GM21786 (cell line): Measurements from ENCODE around the gene RAB37.
A peak's percentile ranks its signal among the peaks of the same experiment; 100 is the strongest.

Experiments used
- ATAC-seq: cut with Tn5 transposase; IDR thresholded peaks from one replicate; pipeline ENCODE4 v1.9.1; 2021; ENCODE audit not compliant: unreplicated experiment

The RAB37 gene

DNA sequence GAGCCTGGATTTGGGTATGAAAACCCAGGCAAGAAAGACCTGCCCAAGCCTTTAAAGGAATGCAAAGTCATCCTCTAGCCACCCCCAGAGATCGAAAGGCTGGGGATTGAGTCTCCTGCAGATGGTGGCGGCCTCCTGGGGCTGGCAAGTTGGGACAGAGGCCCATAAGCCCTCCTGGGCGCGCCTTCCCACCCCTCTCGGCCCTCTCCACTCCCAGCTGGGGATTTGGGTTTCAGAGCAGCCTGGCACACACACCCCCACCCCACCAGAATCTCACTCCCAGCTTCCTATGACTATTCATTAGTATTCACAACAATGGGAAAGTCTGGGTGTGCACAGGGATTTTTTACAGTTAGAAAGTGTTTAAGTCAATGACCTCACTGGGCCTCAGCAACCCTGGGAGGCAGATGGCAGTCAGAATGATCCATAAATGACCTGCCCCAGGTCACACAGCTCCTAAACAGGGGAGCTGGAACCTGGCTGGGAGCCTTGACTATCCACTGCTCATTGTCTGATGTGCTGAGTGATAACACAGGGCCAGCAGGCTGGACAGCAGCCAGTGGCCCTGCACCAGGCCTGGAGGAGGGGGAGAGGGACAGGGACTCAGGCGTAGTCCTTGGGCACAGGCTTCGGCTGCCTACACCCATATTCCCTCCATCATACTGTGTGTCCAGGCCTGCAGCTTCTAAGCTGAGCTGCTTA lies 23.5 kb downstream of the RAB37 start:
- ATAC-seq, result no peak

GRCh38 chr17:74761419-74761818 lies 24.4 kb downstream of the RAB37 start:
- ATAC-seq, result no peak

DNA sequence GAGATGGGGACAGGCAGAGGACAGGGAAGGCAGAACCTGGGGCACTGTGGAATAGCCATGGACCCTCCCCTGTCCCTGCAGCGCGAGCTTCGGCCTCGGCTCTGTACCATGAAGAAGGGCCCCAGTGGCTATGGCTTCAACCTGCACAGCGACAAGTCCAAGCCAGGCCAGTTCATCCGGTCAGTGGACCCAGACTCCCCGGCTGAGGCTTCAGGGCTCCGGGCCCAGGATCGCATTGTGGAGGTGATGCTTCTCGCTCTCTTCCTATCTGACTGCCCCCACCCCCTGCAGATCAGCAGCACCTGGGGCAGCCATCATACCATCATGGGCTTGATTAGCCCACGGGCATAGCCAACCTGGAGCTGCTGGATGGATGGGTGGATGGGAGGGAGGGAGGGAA lies 24.9 kb downstream of the RAB37 start:
- no peak for ATAC-seq

GRCh38 chr17:74763565-74764387 lies 26.7 kb downstream of the RAB37 start:
- no peak for ATAC-seq

- ATAC-seq, result no peak
Measured at GRCh38 chr17:74764751-74765286, 27.8 kb downstream of the RAB37 start.

- no peak for ATAC-seq
Measured at GRCh38 chr17:74766413-74766812, 29.4 kb downstream of the RAB37 start.

GRCh38 chr17:74767111-74767516 lies 30.1 kb downstream of the RAB37 start:
- no peak for ATAC-seq

GRCh38 chr17:74768069-74768762 lies 31.2 kb downstream of the RAB37 start:
- ATAC-seq, result no peak

- no peak for ATAC-seq
Measured at GRCh38 chr17:74768763-74769114, 31.7 kb downstream of the RAB37 start.

DNA sequence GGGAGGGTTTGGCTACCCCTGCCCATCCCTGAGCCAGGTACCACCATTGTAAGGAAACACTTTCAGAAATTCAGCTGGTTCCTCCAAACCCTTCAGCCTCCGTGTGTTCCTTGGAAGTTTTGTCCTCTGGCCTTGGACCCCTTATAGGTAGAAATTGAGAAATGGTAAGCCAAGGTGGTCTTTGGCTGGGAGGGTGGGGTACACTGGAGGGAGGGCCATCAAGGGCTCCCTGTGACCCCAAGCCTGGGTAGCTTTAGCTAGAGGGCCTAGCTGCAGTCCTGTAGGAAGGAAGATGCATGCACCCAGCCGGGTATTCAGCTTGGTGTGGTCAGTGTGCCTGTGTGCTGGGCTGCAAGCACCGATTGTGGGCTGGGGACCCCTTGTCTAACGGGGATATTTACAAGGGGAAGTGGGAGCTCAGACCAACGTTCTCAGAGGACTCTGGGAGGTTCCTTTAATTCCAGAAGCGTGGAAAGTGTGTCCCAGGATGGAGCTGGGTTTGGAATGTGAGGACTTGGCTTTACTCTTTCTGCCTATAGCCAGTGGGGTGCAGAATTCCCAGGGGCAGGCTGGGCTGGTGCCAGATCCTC lies 32.3 kb downstream of the RAB37 start:
- no peak for ATAC-seq

GRCh38 chr17:74769856-74770497 lies 32.9 kb downstream of the RAB37 start:
- ATAC-seq, result no peak

DNA sequence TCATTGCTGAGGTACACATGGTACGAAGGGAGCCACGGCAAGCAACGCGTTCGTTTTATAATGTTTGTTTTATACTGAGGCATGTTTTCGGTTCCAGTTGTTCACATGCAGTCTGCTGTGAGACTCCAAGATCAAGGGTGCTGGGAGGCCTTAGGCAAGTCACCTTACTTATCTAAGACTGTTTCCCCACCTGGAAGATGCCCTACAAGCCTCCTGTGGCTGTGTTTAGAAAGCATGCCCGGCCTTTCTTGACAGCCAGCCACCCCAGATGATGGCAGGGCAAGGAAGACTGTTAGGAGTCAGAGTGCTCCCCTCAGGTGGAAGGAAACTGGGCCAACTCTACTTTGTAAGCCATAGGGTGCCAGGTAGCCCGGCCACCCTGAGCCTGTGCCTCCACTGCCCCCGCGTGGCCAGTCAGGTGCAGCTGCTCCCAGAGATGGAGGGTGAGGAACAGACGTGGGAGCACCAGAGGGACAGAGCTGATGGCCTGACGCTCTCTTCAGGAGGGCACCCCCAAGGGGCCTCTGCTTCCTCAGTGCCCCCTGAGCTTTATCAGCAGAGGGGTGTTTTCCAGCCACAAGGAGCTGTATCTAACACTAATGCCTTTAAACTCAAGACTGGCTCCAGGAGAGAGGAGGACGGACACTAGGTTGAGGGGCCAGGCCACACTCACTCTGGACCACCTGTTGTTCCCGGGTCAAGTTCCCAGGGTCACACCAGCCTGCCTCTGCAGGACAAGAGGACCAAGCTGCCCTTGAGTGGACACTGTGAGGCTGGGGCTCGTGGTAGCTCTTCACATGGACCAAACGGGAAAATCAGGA lies 33.7 kb downstream of the RAB37 start:
- ATAC-seq, result no peak

GRCh38 chr17:74771319-74771914 lies 34.4 kb downstream of the RAB37 start:
- no peak for ATAC-seq

GRCh38 chr17:74772053-74772452 lies 35.0 kb downstream of the RAB37 start:
- ATAC-seq, result no peak

GRCh38 chr17:74773414-74773813 lies 36.4 kb downstream of the RAB37 start:
- ATAC-seq, result no peak

DNA sequence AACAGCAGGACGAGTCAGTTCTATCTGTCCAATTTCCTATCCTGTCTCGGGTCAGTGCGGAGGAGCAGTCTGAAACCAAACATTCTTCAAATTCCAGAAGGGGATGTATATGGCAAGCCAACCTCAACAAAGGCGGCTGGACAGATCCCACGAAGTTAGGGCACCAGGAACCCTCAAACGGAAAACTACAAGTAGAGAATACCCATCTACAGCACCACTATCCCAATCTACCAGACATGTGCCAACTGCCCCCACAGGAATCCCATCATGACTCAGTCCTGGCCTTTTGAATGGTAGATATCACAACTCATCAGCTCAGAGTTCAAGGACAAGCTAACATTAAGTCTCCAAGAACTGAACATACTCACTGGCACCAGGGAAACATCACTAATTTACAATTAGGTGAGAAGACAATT lies 36.8 kb downstream of the RAB37 start:
- ATAC-seq, result no peak

DNA sequence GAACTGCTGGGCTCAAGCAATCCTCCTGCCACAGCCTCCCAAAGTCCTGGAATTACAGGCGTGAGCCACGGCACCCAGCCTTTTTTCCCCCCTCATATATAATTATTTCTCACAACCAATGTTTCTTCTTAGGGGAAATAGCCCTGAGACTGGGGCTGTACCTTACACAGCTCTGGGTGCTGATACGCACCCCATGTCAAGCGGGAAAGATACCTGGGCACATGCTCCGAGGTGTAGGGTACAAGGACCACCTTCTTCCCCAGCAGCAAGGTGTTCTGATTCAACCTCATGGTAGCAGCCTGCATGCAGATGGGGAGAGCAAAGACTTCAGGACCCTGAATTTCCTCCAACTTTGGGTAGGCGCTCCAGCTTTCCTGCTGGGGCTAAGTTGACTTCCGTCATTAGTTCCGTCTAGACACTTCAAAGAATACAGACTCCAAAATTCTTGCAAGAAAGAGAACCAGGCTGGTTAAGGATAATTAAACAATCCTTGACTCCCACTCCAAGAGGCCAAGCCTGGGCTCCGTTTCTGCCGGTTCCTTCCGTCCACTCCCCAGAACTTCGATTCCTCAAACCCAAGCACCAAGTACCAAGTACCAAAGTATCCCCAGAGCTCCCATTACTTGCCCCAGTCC lies 38.5 kb downstream of the RAB37 start:
- no peak for ATAC-seq

GRCh38 chr17:74776044-74776962 lies 39.2 kb downstream of the RAB37 start, which contains the start of gene NAT9:
Gene NAT9, minus strand, starts transcription at chr17:74776345. Its CDS starts 647 bp downstream, at chr17:74775698.
- peak; percentile 71 for ATAC-seq
